Muscle of leg (tissue), 11 donors: ENCODE results near the gene NRGN. TPM values are rescaled to one million over a fixed set of nuclear protein-coding genes. Genes with fewer than 3 reads are reported as not detected.
A peak's percentile ranks its signal among the peaks of the same experiment; 100 is the strongest.

ENCODE experiments used
- DNase-seq: peaks from one replicate; pipeline ENCODE4 v3.0.0; 2013
- H3K27ac ChIP-seq: one replicate; pipeline ENCODE4 v1.5.1; 2013; ENCODE audit warnings: mild to moderate bottlenecking, low read length, control low read depth
- H3K27me3 ChIP-seq: one replicate; pipeline ENCODE4 v1.6.1; 2013; ENCODE audit warnings: low read length; ENCODE audit not compliant: control insufficient read depth, insufficient read depth
- H3K36me3 ChIP-seq: one replicate; pipeline ENCODE4 v1.6.1; 2013; ENCODE audit warnings: low read length; ENCODE audit not compliant: control insufficient read depth, insufficient read depth
- H3K4me1 ChIP-seq: one replicate; pipeline ENCODE4 v1.6.1; 2013; ENCODE audit warnings: low read length; ENCODE audit not compliant: control insufficient read depth, insufficient read depth
- H3K4me3 ChIP-seq: one replicate; pipeline ENCODE4 v1.5.1; 2013; ENCODE audit warnings: low read length, control low read depth
- H3K9me3 ChIP-seq: replicated peaks from 2 replicates; pipeline ENCODE4 v1.6.1; 2013; ENCODE audit warnings: low read depth, low read length; ENCODE audit not compliant: control insufficient read depth
- WGBS: methylation state at CpG from one replicate; pipeline ENCODE4 v1.1.5; 2013; ENCODE audit warnings: missing lambda C conversion rate; ENCODE audit not compliant: insufficient coverage; 5-methylcytosine and 5-hydroxymethylcytosine counted together
- polyA plus RNA-seq, 8 donors: library from polyadenylated mRNA; unstranded; fragments of 120-200 nt; gene quantifications; one replicate each; pipeline versions ENCODE4 v1.2.1 to v1.2.3, GENCODE V29; 2013; ENCODE audit warnings: inconsistent platforms in 1 of 8, low replicate concordance in 1 of 8; ENCODE audit not compliant: insufficient read length in 8 of 8, insufficient read depth in 1 of 8
- total RNA-seq: library from RNA; stranded (reverse); fragments of 120-200 nt; gene quantifications from one replicate; pipeline ENCODE4 v1.2.4, GENCODE V29; 2013

Gene NRGN
- total and polyA plus RNA-seq, 9 donors = 0.66 to 9.0 (median 6.3) TPM

DNA sequence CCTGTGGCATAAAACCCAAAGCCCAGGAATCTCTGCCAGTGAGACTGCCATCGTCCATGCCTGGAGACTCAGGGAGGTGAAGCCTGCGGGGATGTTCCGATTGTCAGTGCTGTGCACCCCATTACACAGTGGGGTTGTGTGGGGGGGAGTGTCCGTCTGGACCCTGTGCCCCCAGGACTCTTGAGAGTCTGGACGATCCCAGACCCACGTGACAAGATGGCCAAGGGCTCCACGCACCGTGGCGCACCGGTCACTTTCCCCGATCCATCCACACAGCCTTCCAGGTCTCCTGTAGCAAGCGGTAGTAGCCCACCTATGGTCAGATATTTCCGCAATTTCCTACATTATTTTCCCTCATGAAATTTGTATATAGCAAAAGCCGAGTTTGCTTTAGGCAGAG lies 20.9 kb upstream of the NRGN start:
- Histone ChIP-seq H3K27me3 (peaks cover 74% of the 10 kb centered on the region), H3K36me3 (no peaks in the 10 kb centered on the region), H3K4me1 (peaks cover 14% of the 10 kb centered on the region), H3K27ac (no peak overlapping the region), H3K4me3 (no peak overlapping the region), H3K9me3 (no peaks in the 10 kb centered on the region)
- DNase-seq = no peak
- 11% methylated on average over 5 of the region's 14 CpGs for WGBS

GRCh38 chr11:124719534-124719933 lies 20.2 kb upstream of the NRGN start:
- Histone ChIP-seq H3K27ac (no peak overlapping the region), H3K4me1 (peaks cover 14% of the 10 kb centered on the region), H3K4me3 (no peak overlapping the region), H3K27me3 (peaks cover 79% of the 10 kb centered on the region), H3K36me3 (no peaks in the 10 kb centered on the region), H3K9me3 (no peaks in the 10 kb centered on the region)
- no peak for DNase-seq
- WGBS = 30% methylated on average over 2 of the region's 2 CpGs

DNA sequence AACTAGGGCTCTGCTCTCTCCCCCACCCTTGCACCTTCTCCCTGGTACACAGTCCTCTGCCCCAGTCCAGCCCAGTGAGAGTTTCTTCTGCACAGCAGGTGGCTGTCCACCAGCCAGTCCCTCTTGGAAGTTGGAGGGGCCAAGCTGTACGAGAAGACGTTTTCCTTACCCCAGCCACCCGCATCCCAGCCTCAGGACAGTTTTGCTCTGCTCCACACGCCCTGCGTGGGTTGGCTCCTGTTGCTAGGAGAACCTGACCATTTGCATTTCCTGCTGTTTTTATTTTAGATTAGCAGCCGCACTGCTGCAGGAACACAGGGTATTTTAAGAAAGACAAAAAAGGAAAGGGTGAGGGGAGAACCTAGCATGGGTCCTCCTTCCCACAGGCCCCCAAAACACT lies 17.6 kb upstream of the NRGN start:
- Histone ChIP-seq H3K4me1 (peaks cover 20% of the 10 kb centered on the region), H3K27ac (no peak overlapping the region), H3K36me3 (no peaks in the 10 kb centered on the region), H3K9me3 (no peaks in the 10 kb centered on the region), H3K27me3 (peaks cover 86% of the 10 kb centered on the region), H3K4me3 (no peak overlapping the region)
- WGBS = 61% methylated on average over 3 of the region's 6 CpGs
- DNase-seq = no peak

DNA sequence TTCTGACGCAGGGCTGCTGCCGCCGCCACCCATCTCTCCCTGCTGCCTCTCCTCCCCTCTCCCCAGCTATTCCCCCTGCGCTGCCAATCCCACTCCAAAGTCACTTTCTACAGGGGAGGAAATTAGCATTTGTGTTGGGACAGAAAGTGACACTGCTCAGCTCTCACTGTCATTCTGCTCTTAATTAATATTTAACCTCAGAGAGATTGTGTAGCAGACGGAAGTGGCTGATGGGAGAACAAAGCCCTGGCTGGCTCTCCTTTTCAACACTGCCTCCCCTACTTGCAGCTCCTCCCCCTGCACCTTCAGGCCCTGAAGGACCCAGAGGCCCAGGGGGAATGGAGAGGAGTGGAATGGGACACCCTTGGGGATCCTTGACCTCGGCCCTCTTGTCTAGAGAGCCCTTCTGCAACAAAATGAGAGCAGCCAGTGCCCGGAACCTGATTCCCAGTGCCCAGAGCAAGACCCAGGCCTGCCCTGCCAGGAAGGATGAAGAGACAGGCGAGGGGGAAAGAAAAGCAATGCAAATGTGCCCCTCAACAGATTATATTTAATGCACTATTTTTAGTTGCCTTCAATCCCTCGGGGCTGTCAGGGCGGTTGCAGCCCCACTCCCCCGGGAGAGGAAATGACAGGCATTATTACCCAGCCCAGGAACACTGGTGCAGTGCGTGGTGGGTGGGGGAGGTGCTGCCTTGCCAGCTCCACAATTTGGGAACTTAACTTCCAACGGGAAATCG lies 14.6 kb upstream of the NRGN start:
- 9% methylated on average over 4 of the region's 14 CpGs for WGBS
- H3K9me3 ChIP-seq = no peaks in the 10 kb centered on the region
- no peak overlapping the region for H3K4me3 ChIP-seq
- H3K4me1 ChIP-seq = peaks cover 6% of the 10 kb centered on the region
- DNase-seq = no peak
- H3K36me3 ChIP-seq = no peaks in the 10 kb centered on the region
- peaks cover 67% of the 10 kb centered on the region for H3K27me3 ChIP-seq
- no peak overlapping the region for H3K27ac ChIP-seq

GRCh38 chr11:124725719-124726105 lies 14.0 kb upstream of the NRGN start:
- Histone ChIP-seq H3K9me3 (no peaks in the 10 kb centered on the region), H3K4me1 (peaks cover 6% of the 10 kb centered on the region), H3K27ac (no peak overlapping the region), H3K27me3 (peaks cover 62% of the 10 kb centered on the region), H3K36me3 (no peaks in the 10 kb centered on the region), H3K4me3 (no peak overlapping the region)
- 13% methylated on average over 6 of the region's 6 CpGs for WGBS
- DNase-seq = no peak

DNA sequence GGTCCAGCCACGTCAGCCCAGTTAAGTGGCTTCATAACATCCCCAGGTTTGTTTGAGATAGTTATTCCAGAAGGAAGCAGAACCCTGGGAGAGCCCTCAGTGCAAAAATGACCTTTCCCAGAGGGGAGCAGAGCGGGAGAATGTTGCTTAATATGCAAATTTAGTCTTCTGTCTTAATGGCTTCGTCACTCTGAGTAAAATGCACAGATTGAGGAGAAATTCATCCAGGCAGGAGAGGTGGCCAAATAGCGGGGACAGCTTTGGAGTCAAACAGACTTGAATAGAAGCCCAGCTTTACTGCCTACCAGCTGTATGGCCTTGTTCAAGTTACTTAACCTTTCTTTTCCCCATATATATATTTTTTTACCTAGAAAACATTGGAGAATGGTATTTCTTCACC lies 12.3 kb upstream of the NRGN start:
- peaks cover 46% of the 10 kb centered on the region for H3K27me3 ChIP-seq
- 50% methylated on average over 3 of the region's 4 CpGs for WGBS
- no peaks in the 10 kb centered on the region for H3K36me3 ChIP-seq
- DNase-seq = no peak
- peaks cover 6% of the 10 kb centered on the region for H3K4me1 ChIP-seq
- no peak overlapping the region for H3K4me3 ChIP-seq
- no peaks in the 10 kb centered on the region for H3K9me3 ChIP-seq
- H3K27ac ChIP-seq = no peak overlapping the region

DNA sequence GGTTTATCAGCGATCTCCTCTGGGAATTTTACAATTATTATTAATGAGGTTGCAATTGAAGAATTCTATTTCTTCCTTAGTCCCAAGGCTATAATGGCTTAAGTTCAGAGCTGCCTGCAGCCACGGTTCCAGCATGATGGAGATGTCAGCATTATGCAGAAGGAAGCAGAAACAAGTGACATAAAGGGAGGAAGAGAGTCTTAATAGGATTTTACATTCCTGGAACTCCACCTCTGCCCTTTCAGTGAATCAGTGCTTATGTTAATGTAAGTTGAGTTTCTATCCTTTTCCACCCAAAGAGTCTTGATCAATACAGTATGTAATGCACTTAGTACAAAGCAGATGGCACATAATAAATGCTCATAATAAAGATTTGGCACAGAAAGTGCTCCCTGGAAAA lies 11.6 kb upstream of the NRGN start:
- no peak for DNase-seq
- Histone ChIP-seq H3K4me3 (no peak overlapping the region), H3K36me3 (no peaks in the 10 kb centered on the region), H3K9me3 (no peaks in the 10 kb centered on the region), H3K4me1 (peaks cover 6% of the 10 kb centered on the region), H3K27ac (no peak overlapping the region), H3K27me3 (peaks cover 40% of the 10 kb centered on the region)
- WGBS = no CpG with 5 or more reads among the region's 2 CpGs

GRCh38 chr11:124729571-124729970 lies 10.2 kb upstream of the NRGN start:
- Histone ChIP-seq H3K27ac (no peak overlapping the region), H3K27me3 (peaks cover 29% of the 10 kb centered on the region), H3K9me3 (no peaks in the 10 kb centered on the region), H3K36me3 (no peaks in the 10 kb centered on the region), H3K4me3 (no peak overlapping the region), H3K4me1 (peaks cover 6% of the 10 kb centered on the region)
- 86% methylated on average over 1 of the region's 4 CpGs for WGBS
- DNase-seq = no peak

DNA sequence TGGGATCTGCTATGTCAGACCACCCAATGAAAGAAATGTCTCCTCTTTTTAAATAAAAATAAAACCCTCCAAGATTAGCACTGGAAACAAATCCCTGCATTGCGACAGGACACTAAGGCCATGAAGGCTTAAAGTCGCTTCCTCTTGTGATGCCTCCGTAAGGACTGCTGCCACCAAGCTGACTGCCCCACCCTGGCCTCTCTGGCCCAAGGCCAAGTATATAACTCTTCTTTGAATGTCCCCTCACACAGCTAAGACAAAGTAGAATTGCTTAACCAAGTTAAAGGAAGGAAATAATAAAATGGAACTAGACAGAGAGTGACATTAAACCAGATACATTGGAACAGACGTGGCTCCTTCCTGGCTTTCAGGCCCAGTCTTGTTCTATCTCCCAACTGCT lies 7.5 kb upstream of the NRGN start:
- no peak overlapping the region for H3K27ac ChIP-seq

DNA sequence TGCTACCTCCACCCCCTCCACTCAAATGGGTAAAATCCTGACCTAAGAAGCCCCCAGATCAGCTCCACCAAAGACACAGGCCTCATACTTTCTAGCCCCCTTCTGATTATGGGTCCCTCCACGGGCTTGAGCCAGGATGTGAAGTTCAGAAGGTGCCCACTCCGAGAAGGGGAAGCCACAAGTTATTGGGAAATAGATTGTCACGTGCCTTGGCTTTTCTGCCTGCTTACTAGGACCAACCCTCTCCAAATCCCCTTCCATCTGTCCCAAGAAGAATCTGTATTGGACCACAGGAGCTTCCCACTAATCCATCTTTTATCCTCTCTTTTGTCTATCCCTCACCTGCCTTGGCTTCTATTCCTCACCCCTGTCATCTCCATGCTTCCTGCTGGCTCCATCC lies 3.0 kb upstream of the NRGN start:
- Histone ChIP-seq H3K4me1 (peaks cover 25% of the 10 kb centered on the region), H3K27me3 (peaks cover 50% of the 10 kb centered on the region)
- WGBS = 57% methylated on average over 1 of the region's 3 CpGs

More for the DNA sequence above, 7.5 kb upstream of the NRGN start:
- Histone ChIP-seq H3K27me3 (peaks cover 23% of the 10 kb centered on the region), H3K36me3 (no peaks in the 10 kb centered on the region), H3K9me3 (no peaks in the 10 kb centered on the region), H3K4me3 (no peak overlapping the region), H3K4me1 (no peaks in the 10 kb centered on the region)
- 65% methylated on average over 2 of the region's 4 CpGs for WGBS
- no peak for DNase-seq

More for the DNA sequence above, 3.0 kb upstream of the NRGN start:
- Histone ChIP-seq H3K27ac (no peak overlapping the region), H3K9me3 (no peaks in the 10 kb centered on the region), H3K36me3 (no peaks in the 10 kb centered on the region), H3K4me3 (no peak overlapping the region)
- peak; percentile 39 for DNase-seq
